GM12878 (cell line): ENCODE results near the gene TEC. TPM values are rescaled to one million over a fixed set of nuclear protein-coding genes. Genes with fewer than 3 reads are reported as not detected.

Experiments
- ATAC-seq: fragments of 200-7000 bp; cut with Tn5 transposase; 3 replicates; pipeline ENCODE4 v1.9.1; 2020; ENCODE audit warnings: mild to moderate bottlenecking, moderate library complexity
- BruUV-seq: library from RNA; stranded (reverse); fragments of 400-500 nt; replicated peaks from 2 replicates; lab custom pipeline; 2021; lab: Mats Ljungman, UMichigan
- CTCF ChIA-PET: fragments of 300-600 bp; sonication (Branson Sonifier 250); formaldehyde crosslinking; extraction: SDS; loops from one replicate; lab custom pipeline; 2021; ENCODE audit warnings: inconsistent platforms; lab: Yijun Ruan, JAX
- POLR2A ChIA-PET: fragments of 350-600 bp; formaldehyde crosslinking; extraction: SDS; loops from one replicate; lab custom pipeline; 2021; ENCODE audit warnings: inconsistent platforms; lab: Charles Lee
- RAD21 ChIA-PET: fragments of 300-600 bp; sonication (Branson Sonifier 250); formaldehyde crosslinking; loops from one replicate; lab custom pipeline; 2023; ENCODE audit warnings: antibody characterized with exemption; ENCODE audit not compliant: unreplicated experiment; lab: Charles Lee
- SMC1A ChIA-PET: fragments of 300-600 bp; sonication (Branson Sonifier 250); formaldehyde crosslinking; loops from one replicate; lab custom pipeline; 2023; ENCODE audit not compliant: unreplicated experiment, uncharacterized antibody; lab: Charles Lee
- DNase-seq: peaks from one replicate; pipeline ENCODE4 v3.0.0-alpha.2; 2011; ENCODE audit warnings: low read depth, low spot score
- FAIRE-seq: peaks from 3 replicates; lab custom pipeline; 2011; peaks lifted over from hg19 to GRCh38; lab: Jason Lieb, UNC
- H2AFZ ChIP-seq: 2 replicates; pipeline ENCODE4 v1.6.0; 2011; ENCODE audit warnings: low read depth, low read length, control low read depth; ENCODE audit not compliant: control insufficient read depth
- H3K27ac ChIP-seq: 2 replicates; pipeline ENCODE4 v1.5.1; 2011; ENCODE audit warnings: control low read depth; ENCODE audit not compliant: control insufficient read depth, insufficient read depth
- H3K27me3 ChIP-seq, 2 experiments: replicated peaks in 1 of 2; 2 replicates each; pipeline versions ENCODE4 v1.6.0 to v1.6.1; 2011; ENCODE audit warnings: low read length in 1 of 2; ENCODE audit not compliant: control insufficient read depth in 2 of 2, insufficient read depth in 2 of 2
- H3K36me3 ChIP-seq, 2 experiments: 2 replicates each; pipeline ENCODE4 v1.5.1; 2011; ENCODE audit warnings: low read length in 1 of 2; ENCODE audit not compliant: control insufficient read depth in 2 of 2, insufficient read depth in 2 of 2
- H3K4me1 ChIP-seq: 2 replicates; pipeline ENCODE4 v1.6.1; 2011; ENCODE audit warnings: mild to moderate bottlenecking, low read length, moderate library complexity, mixed read lengths; ENCODE audit not compliant: control insufficient read depth, insufficient read depth
- H3K4me2 ChIP-seq: 2 replicates; pipeline ENCODE4 v1.6.0; 2011; ENCODE audit warnings: control low read depth; ENCODE audit not compliant: control insufficient read depth, insufficient read depth
- H3K4me3 ChIP-seq: fragments of 200-600 bp; sonication (generic); 2 replicates; pipeline ENCODE4 v1.5.1; 2016
- H3K79me2 ChIP-seq: 2 replicates; pipeline ENCODE4 v1.6.0; 2011; ENCODE audit warnings: low read length; ENCODE audit not compliant: control insufficient read depth, insufficient read depth
- H3K9ac ChIP-seq: 2 replicates; pipeline ENCODE4 v1.8.0; 2011; ENCODE audit warnings: low read length, control low read depth, mixed read lengths; ENCODE audit not compliant: control insufficient read depth, insufficient read depth
- H3K9me3 ChIP-seq: replicated peaks from 3 replicates; pipeline ENCODE4 v1.5.1; 2011; ENCODE audit warnings: mild to moderate bottlenecking, low read length; ENCODE audit not compliant: control insufficient read depth, insufficient read depth
- H4K20me1 ChIP-seq: 2 replicates; pipeline ENCODE4 v1.6.0; 2011; ENCODE audit not compliant: control insufficient read depth, insufficient read depth
- CEBPB ChIP-seq, 2 experiments: fragments of 150-350 bp in 1 of 2; IDR thresholded peaks; 2 replicates each; pipeline ENCODE4 v1.6.1; 2012 to 2014; ENCODE audit warnings: low read depth in 2 of 2, low read length in 2 of 2, borderline replicate concordance in 1 of 2, inconsistent platforms in 1 of 2
- KAT2A ChIP-seq: conservative IDR thresholded peaks from 2 replicates; pipeline ENCODE4 v1.6.1; 2011; ENCODE audit warnings: low read depth, low read length; ENCODE audit not compliant: control insufficient read depth
- MTA2 ChIP-seq: fragments of 450-650 bp; IDR thresholded peaks from 2 replicates; pipeline ENCODE4 v1.6.1; 2016; ENCODE audit warnings: low read depth, mild to moderate bottlenecking, moderate library complexity
- NBN ChIP-seq: fragments of 450-650 bp; IDR thresholded peaks from 2 replicates; pipeline ENCODE4 v1.6.1; 2016
- POLR2A ChIP-seq: IDR thresholded peaks from 2 replicates; pipeline ENCODE4 v1.6.1; 2011; ENCODE audit warnings: low read depth, mild to moderate bottlenecking, low read length
- RELB ChIP-seq: fragments of 450-650 bp; IDR thresholded peaks from 2 replicates; pipeline ENCODE4 v1.6.1; 2017; ENCODE audit warnings: low read depth, mild to moderate bottlenecking, moderate library complexity
- SIN3A ChIP-seq: IDR thresholded peaks from 2 replicates; pipeline ENCODE4 v1.6.1; 2012; ENCODE audit warnings: low read depth, low read length, improper control_type of control experiment
- WGBS: methylation state at CpG from one replicate; pipeline ENCODE4 v1.1.6; 2016; ENCODE audit warnings: low lambda C conversion rate; ENCODE audit not compliant: insufficient replicate concordance, insufficient coverage; ENCODE audit errors: missing lambda C conversion rate; 5-methylcytosine and 5-hydroxymethylcytosine counted together
- in situ Hi-C: fragments of 300-500 bp; cut with MboI; formaldehyde crosslinking; loops from 9 replicates; pipeline ENCODE4 v1.14.3; 2018; ENCODE audit warnings: mixed read lengths
- intact Hi-C: fragments of 100-400 bp; cut with micrococcal nuclease; formaldehyde crosslinking; loops from one replicate; pipeline ENCODE4 v1.14.2; 2022; ENCODE audit not compliant: unreplicated experiment
- polyA plus RNA-seq, 11 experiments: library from polyadenylated mRNA; depleted of rRNA in 4 of 11; unstranded in 6 of 11; stranded (reverse) in 5 of 11; fragments of >200 nt; fragmentation: Nextera tagmentation in 4 of 11; fragmentation: Illumina TruSeq in 1 of 11; extraction: Ambion mirVana in 4 of 11; extraction: Trizol in 1 of 11; gene quantifications; 1 replicate in 1 of 11; 2 replicates in 10 of 11; pipeline versions ENCODE4 v1.2.1 to v1.2.3, GENCODE V29; 2011 to 2016; ENCODE audit warnings: inconsistent platforms in 2 of 11, missing spikeins in 2 of 11, low read depth in 1 of 11
- total RNA-seq, 4 experiments: library from RNA; depleted of rRNA in 3 of 4; stranded (reverse); fragments of >200 nt in 3 of 4; fragmentation: Illumina TruSeq in 1 of 4; extraction: Trizol in 1 of 4; gene quantifications; 2 replicates each; pipeline versions ENCODE4 v1.2.1 to v1.2.3, GENCODE V29; 2013 to 2021
- TF ChIP-seq, protein P1 (sequence below): fragments of 450-650 bp; conservative IDR thresholded peaks from 2 replicates; pipeline ENCODE4 v1.6.1; 2017; ENCODE audit warnings: mild to moderate bottlenecking, moderate library complexity
- TF ChIP-seq, protein P2 (sequence below): IDR thresholded peaks from 2 replicates; pipeline ENCODE4 v1.6.1; 2012; ENCODE audit warnings: improper control_type of control experiment, low read depth, low read length; ENCODE audit not compliant: insufficient replicate concordance
- TF ChIP-seq, protein P3 (sequence below): fragments of 450-650 bp; IDR thresholded peaks from 2 replicates; pipeline ENCODE4 v1.6.1; 2014; ENCODE audit warnings: mild to moderate bottlenecking
- TF ChIP-seq, protein P4 (sequence below): fragments of 450-650 bp; IDR thresholded peaks from 2 replicates; pipeline ENCODE4 v1.6.1; 2018; ENCODE audit warnings: borderline replicate concordance, mild to moderate bottlenecking; ENCODE audit not compliant: partially characterized antibody

The TEC gene
- total and polyA plus RNA-seq, 10 of the 15 experiments (the other 5 are each of a cell fraction or from before 2014, with no cell fraction given), result 7.4 to 27.2 (median 17.1) TPM

DNA sequence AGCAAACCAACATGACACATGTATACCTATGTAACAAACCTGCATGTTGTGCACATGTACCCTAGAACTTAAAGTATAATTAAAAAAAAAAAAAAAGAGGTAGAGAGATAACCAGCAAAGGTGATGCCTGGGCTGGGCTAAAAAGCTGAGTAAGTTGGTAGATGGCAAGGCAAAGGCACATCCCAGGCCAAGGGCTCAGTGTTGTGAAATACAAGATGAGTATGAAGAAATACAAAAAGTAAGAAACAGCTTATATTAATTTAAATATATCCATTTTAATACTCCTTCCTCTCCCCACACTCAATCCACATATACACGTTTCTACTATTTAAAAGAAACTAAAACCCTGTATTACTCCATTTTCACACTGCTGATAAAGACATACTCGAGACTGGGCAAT, 25.8 kb downstream of the TEC start:
- BruUV-seq, result no TSS peak
- POLR2A ChIA-PET, result interaction anchor here (0.6 to 3.7 kb wide), 7 partner anchors 10 to 47 kb away, joined by 3 to 17 read pairs (median 4); no protein-coding TSS in a partner anchor
- TF ChIP-seq, protein P1, sequence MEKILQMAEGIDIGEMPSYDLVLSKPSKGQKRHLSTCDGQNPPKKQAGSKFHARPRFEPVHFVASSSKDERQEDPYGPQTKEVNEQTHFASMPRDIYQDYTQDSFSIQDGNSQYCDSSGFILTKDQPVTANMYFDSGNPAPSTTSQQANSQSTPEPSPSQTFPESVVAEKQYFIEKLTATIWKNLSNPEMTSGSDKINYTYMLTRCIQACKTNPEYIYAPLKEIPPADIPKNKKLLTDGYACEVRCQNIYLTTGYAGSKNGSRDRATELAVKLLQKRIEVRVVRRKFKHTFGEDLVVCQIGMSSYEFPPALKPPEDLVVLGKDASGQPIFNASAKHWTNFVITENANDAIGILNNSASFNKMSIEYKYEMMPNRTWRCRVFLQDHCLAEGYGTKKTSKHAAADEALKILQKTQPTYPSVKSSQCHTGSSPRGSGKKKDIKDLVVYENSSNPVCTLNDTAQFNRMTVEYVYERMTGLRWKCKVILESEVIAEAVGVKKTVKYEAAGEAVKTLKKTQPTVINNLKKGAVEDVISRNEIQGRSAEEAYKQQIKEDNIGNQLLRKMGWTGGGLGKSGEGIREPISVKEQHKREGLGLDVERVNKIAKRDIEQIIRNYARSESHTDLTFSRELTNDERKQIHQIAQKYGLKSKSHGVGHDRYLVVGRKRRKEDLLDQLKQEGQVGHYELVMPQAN, result no peak
- TF ChIP-seq, protein P2, sequence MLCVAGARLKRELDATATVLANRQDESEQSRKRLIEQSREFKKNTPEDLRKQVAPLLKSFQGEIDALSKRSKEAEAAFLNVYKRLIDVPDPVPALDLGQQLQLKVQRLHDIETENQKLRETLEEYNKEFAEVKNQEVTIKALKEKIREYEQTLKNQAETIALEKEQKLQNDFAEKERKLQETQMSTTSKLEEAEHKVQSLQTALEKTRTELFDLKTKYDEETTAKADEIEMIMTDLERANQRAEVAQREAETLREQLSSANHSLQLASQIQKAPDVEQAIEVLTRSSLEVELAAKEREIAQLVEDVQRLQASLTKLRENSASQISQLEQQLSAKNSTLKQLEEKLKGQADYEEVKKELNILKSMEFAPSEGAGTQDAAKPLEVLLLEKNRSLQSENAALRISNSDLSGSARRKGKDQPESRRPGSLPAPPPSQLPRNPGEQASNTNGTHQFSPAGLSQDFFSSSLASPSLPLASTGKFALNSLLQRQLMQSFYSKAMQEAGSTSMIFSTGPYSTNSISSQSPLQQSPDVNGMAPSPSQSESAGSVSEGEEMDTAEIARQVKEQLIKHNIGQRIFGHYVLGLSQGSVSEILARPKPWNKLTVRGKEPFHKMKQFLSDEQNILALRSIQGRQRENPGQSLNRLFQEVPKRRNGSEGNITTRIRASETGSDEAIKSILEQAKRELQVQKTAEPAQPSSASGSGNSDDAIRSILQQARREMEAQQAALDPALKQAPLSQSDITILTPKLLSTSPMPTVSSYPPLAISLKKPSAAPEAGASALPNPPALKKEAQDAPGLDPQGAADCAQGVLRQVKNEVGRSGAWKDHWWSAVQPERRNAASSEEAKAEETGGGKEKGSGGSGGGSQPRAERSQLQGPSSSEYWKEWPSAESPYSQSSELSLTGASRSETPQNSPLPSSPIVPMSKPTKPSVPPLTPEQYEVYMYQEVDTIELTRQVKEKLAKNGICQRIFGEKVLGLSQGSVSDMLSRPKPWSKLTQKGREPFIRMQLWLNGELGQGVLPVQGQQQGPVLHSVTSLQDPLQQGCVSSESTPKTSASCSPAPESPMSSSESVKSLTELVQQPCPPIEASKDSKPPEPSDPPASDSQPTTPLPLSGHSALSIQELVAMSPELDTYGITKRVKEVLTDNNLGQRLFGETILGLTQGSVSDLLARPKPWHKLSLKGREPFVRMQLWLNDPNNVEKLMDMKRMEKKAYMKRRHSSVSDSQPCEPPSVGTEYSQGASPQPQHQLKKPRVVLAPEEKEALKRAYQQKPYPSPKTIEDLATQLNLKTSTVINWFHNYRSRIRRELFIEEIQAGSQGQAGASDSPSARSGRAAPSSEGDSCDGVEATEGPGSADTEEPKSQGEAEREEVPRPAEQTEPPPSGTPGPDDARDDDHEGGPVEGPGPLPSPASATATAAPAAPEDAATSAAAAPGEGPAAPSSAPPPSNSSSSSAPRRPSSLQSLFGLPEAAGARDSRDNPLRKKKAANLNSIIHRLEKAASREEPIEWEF, result no peak
- TF ChIP-seq POLR2A (no peak), SIN3A (no peak), NBN (no peak), CEBPB (IDR thresholded peaks at IDR 0.05; ENCODE audit: borderline replicate concordance in 1 of 2, low read depth in 2 of 2, low read length in 2 of 2) (no peak), KAT2A (no peak), MTA2 (no peak), RELB (no peak)
- TF ChIP-seq, protein P3, sequence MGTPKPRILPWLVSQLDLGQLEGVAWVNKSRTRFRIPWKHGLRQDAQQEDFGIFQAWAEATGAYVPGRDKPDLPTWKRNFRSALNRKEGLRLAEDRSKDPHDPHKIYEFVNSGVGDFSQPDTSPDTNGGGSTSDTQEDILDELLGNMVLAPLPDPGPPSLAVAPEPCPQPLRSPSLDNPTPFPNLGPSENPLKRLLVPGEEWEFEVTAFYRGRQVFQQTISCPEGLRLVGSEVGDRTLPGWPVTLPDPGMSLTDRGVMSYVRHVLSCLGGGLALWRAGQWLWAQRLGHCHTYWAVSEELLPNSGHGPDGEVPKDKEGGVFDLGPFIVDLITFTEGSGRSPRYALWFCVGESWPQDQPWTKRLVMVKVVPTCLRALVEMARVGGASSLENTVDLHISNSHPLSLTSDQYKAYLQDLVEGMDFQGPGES, result no peak
- TF ChIP-seq, protein P4, sequence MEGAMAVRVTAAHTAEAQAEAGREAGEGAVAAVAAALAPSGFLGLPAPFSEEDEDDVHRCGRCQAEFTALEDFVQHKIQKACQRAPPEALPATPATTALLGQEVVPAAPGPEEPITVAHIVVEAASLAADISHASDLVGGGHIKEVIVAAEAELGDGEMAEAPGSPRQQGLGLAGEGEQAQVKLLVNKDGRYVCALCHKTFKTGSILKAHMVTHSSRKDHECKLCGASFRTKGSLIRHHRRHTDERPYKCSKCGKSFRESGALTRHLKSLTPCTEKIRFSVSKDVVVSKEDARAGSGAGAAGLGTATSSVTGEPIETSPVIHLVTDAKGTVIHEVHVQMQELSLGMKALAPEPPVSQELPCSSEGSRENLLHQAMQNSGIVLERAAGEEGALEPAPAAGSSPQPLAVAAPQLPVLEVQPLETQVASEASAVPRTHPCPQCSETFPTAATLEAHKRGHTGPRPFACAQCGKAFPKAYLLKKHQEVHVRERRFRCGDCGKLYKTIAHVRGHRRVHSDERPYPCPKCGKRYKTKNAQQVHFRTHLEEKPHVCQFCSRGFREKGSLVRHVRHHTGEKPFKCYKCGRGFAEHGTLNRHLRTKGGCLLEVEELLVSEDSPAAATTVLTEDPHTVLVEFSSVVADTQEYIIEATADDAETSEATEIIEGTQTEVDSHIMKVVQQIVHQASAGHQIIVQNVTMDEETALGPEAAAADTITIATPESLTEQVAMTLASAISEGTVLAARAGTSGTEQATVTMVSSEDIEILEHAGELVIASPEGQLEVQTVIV, result no peak

More for the DNA sequence above, 25.8 kb downstream of the TEC start:
- Histone ChIP-seq H3K27ac (no peak overlapping the region), H3K9me3 (peaks cover 7% of the 10 kb centered on the region; the same call in 2 of the 3 replicates), H3K36me3 (no peaks in the 10 kb centered on the region; a peak in 1 of 4 replicates), H3K4me2 (no peak overlapping the region), H2AFZ (no peak overlapping the region), H3K4me3 (no peak overlapping the region), H3K79me2 (peaks cover 94% of the 10 kb centered on the region), H3K9ac (no peak overlapping the region), H3K4me1 (peaks cover 21% of the 10 kb centered on the region), H4K20me1 (no peaks in the 10 kb centered on the region), H3K27me3 (no peaks in the 10 kb centered on the region)
- DNase-seq (no peak), ATAC-seq (no peak), FAIRE-seq (no peak)
- ChIA-PET CTCF (interaction anchor here (1.1 to 1.4 kb wide), 3 partner anchors 10 to 31 kb away, joined by 3 to 4 read pairs (median 3); no protein-coding TSS in a partner anchor), RAD21 (interaction anchor here (1.3 kb wide), 1 partner anchor 33 kb away, joined by 4 read pairs; no protein-coding TSS in a partner anchor), SMC1A (interaction anchor here (1.1 to 4.6 kb wide), 9 partner anchors 9 to 41 kb away, joined by 3 to 39 read pairs (median 6); no protein-coding TSS in a partner anchor)
- intact Hi-C loops (no loop called here), in situ Hi-C loops (no loop called here)
- WGBS, result 89% methylated on average over 2 of the region's 2 CpGs
